Tibial artery (tissue), 4 donors: Measurements from ENCODE around the gene NINJ1.

Experiments used
- DNase-seq, 2 donors: peaks; one replicate each; pipeline ENCODE4 v3.0.0-alpha.2; 2019
- H3K27ac ChIP-seq, 2 donors: fragments of 200-600 bp; sonication (generic) in 1 of 2; 1 replicate in 1 of 2; 2 replicates in 1 of 2; pipeline ENCODE4 v1.5.1; 2018 to 2019; ENCODE audit warnings: mild to moderate bottlenecking in 1 of 2
- H3K27me3 ChIP-seq, 2 donors: fragments of 200-600 bp; sonication (generic) in 1 of 2; one replicate each; pipeline versions ENCODE4 v1.5.1 to v1.6.0; 2016 to 2019
- H3K36me3 ChIP-seq, 3 donors: fragments of 200-600 bp; sonication (generic) in 2 of 3; one replicate each; pipeline ENCODE4 v1.5.1; 2016 to 2019; ENCODE audit warnings: mild to moderate bottlenecking in 2 of 3
- H3K4me1 ChIP-seq, 4 donors: fragments of 200-600 bp; sonication (generic) in 2 of 4; 1 replicate in 3 of 4; 2 replicates in 1 of 4; pipeline ENCODE4 v1.5.1; 2016 to 2019
- H3K4me3 ChIP-seq, 2 donors: fragments of 200-600 bp; sonication (generic) in 1 of 2; 1 replicate in 1 of 2; 2 replicates in 1 of 2; pipeline ENCODE4 v1.5.1; 2018 to 2019; ENCODE audit warnings: mild to moderate bottlenecking in 2 of 2
- H3K9me3 ChIP-seq, 3 donors: fragments of 200-600 bp; sonication (generic) in 1 of 3; one replicate each; pipeline ENCODE4 v1.5.1; 2016 to 2019
- intact Hi-C: fragments of 100-400 bp; cut with DNase I; formaldehyde crosslinking; loops from one replicate; pipeline ENCODE4 v1.15.0; 2023; ENCODE audit warnings: low total_unique reads
- TF ChIP-seq, protein P1 (sequence below), 2 experiments: fragments of 200-600 bp in 1 of 2; fragments of 450-650 bp in 1 of 2; IDR thresholded peaks; one replicate each; pipeline ENCODE4 v1.5.1; 2017 to 2019; ENCODE audit warnings: antibody characterized with exemption in 2 of 2, mild to moderate bottlenecking in 1 of 2, moderate library complexity in 1 of 2

The NINJ1 gene

DNA sequence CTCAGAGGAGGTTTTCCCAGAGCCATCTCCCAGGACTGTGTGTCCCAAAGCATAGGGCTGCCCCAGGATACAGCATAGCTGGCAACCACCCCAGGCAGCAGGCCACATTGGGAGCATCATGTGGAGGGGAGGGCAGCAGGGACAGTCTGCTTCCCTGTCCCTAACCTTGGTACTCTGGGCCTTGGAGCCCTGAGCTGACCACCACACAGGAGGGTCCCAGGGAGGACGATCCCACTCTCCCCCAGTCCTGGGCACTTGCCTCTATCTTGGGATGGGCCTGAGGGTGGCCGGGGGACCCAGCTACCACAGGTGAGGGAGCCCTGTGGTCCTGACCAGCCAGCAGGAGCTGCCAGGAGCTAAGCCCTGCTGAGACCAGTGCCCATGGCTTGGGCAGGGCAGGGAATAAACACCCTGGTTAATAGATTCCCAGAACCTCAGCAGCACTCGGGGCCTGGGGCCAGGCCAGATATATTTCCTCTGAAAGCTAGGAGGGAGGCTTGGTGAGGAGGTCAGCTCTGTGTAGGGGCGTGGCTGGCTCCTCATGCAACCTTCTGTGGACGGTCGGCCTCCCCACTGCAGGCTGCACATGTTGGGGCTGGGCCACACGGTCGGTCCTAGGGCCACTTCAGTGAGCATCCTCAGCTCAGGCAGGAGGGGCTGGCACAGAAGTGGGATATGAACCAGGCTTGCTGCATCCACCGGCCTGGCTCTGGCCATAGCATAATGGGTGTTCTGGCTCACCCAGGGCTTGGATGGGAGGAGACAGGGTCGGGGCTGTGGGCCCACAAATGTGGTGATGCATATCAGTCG is 4.2 kb downstream of the NINJ1 start:
- TF ChIP-seq, protein P1, sequence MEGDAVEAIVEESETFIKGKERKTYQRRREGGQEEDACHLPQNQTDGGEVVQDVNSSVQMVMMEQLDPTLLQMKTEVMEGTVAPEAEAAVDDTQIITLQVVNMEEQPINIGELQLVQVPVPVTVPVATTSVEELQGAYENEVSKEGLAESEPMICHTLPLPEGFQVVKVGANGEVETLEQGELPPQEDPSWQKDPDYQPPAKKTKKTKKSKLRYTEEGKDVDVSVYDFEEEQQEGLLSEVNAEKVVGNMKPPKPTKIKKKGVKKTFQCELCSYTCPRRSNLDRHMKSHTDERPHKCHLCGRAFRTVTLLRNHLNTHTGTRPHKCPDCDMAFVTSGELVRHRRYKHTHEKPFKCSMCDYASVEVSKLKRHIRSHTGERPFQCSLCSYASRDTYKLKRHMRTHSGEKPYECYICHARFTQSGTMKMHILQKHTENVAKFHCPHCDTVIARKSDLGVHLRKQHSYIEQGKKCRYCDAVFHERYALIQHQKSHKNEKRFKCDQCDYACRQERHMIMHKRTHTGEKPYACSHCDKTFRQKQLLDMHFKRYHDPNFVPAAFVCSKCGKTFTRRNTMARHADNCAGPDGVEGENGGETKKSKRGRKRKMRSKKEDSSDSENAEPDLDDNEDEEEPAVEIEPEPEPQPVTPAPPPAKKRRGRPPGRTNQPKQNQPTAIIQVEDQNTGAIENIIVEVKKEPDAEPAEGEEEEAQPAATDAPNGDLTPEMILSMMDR (IDR thresholded peaks at IDR 0.05) = no peak
- peak overlapping the region; percentile 23 to 100 for H3K27ac ChIP-seq
- H3K27me3 ChIP-seq = no peaks in the 10 kb centered on the region
- H3K9me3 ChIP-seq = no peaks in the 10 kb centered on the region
- DNase-seq = peak in 1 of 2 donors; percentile 72
- peaks cover 5 to 84% (median 74%) of the 10 kb centered on the region in 4 donors for H3K4me1 ChIP-seq
- no peak overlapping the region for H3K4me3 ChIP-seq
- intact Hi-C loops = no loop called here
- H3K36me3 ChIP-seq = peaks cover 5 to 28% (median 15%) of the 10 kb centered on the region in 3 donors

GRCh38 chr9:93129286-93129685 is 4.8 kb downstream of the NINJ1 start:
- no peaks in the 10 kb centered on the region for H3K27me3 ChIP-seq
- intact Hi-C loops = no loop called here
- no peaks in the 10 kb centered on the region for H3K9me3 ChIP-seq
- peak overlapping the region; percentile 23 to 100 for H3K27ac ChIP-seq
- H3K4me1 ChIP-seq = peaks cover 0 to 78% (median 69%) of the 10 kb centered on the region in 4 donors
- H3K36me3 ChIP-seq = peaks cover 11 to 34% (median 21%) of the 10 kb centered on the region in 3 donors
- peak in 1 of 2 donors; percentile 73 for DNase-seq
- H3K4me3 ChIP-seq = no peak overlapping the region
- TF ChIP-seq, protein P1 (IDR thresholded peaks at IDR 0.05) = no peak

DNA sequence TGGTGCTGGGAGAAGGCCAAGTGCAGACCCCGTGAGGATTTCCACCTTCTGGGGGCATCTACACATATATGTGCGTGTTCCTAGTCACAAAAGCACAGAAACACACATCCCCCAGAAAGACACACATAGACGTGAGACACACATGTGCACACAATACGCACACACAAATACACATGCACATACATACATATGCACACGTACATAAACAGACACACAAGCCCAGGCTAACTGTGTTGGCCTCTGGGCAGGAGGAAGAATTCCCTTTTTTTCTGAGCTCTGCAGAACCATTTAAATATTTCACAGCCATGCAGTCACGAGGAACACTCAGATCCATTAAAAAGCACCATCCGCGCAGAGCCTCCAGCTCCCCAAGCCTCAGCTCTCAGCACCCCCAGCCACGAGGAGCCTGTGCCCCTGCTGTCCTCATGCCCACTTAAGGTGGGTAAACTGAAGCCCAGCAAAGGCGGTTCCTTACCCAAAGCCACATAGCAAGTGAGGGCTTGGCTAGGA is 5.3 kb downstream of the NINJ1 start:
- TF ChIP-seq, protein P1 (IDR thresholded peaks at IDR 0.05) = no peak
- Histone ChIP-seq H3K9me3 (no peaks in the 10 kb centered on the region), H3K27me3 (no peaks in the 10 kb centered on the region), H3K4me3 (no peak overlapping the region), H3K27ac (peak overlapping the region in 1 of 2 donors; percentile 100), H3K4me1 (peaks cover 0 to 78% (median 69%) of the 10 kb centered on the region in 4 donors), H3K36me3 (peaks cover 16 to 39% (median 27%) of the 10 kb centered on the region in 3 donors)
- no peak for DNase-seq
- intact Hi-C loops = no loop called here

DNA sequence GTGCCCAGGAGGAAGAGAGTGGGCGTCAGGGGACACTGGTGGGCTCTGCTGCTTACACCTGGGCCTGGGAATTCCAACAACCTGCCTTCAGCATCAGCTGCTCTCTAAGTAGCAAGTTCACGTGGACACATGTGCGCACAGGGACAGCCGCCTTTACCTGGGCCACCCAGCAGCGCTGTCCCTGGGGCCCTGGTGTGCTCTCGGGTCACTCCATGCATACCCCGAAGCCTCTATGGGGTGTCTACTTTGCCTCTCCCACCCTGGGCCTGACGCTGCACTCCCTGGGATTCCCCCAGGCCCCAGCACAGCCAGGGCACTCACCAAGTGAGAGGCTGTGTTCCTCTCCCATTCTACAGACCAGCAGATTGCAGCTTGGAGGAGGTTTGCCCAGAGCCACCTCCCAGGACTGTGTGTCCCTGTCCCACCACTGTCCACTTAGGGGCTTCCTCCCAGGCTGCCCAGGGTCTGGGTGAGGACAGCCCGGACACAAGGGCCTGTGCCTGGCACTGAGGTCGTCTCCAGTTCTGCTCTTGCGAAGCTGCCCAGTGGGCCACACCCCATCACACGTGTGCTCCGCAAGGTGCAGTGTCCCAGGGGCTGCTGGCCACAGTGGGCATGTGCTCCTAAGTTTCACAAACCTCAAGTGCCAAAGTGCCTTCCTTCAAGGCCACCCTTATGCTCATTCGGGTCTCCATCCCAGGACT is 5.9 kb downstream of the NINJ1 start:
- DNase-seq = no peak
- TF ChIP-seq, protein P1 (IDR thresholded peaks at IDR 0.05) = no peak
- peak overlapping the region; percentile 42 to 72 for H3K27ac ChIP-seq
- H3K4me3 ChIP-seq = no peak overlapping the region
- H3K9me3 ChIP-seq = no peaks in the 10 kb centered on the region
- H3K4me1 ChIP-seq = peaks cover 0 to 75% (median 67%) of the 10 kb centered on the region in 4 donors
- peaks cover 22 to 45% (median 33%) of the 10 kb centered on the region in 3 donors for H3K36me3 ChIP-seq
- H3K27me3 ChIP-seq = no peaks in the 10 kb centered on the region
- intact Hi-C loops = no loop called here

- Histone ChIP-seq H3K4me1 (peaks cover 0 to 68% (median 60%) of the 10 kb centered on the region in 4 donors), H3K4me3 (no peak overlapping the region), H3K36me3 (peaks cover 28 to 52% (median 40%) of the 10 kb centered on the region in 3 donors), H3K9me3 (no peaks in the 10 kb centered on the region), H3K27ac (peak overlapping the region; percentile 42 to 72), H3K27me3 (no peaks in the 10 kb centered on the region)
- intact Hi-C loops = no loop called here
- DNase-seq = peak; percentile 26 to 68
- TF ChIP-seq, protein P1 (IDR thresholded peaks at IDR 0.05) = no peak
Observed at GRCh38 chr9:93127395-93127911, 6.6 kb downstream of the NINJ1 start.
